K562 (cell line): ENCODE results near the gene PCDHB13. TPM values are rescaled to one million over a fixed set of nuclear protein-coding genes. Genes with fewer than 3 reads are reported as not detected.
A peak's percentile ranks its signal among the peaks of the same experiment; 100 is the strongest.
"Not testable (repeated sequence)": the region's sequence is repeated elsewhere in the genome, so short reads cannot be mapped to it uniquely, and the experiment has no call there.

Experiments used
- ATAC-seq: fragments of 200-7000 bp; cut with Tn5 transposase; 3 replicates; pipeline ENCODE4 v1.9.1; 2020; ENCODE audit warnings: moderate library complexity
- BruUV-seq: library from RNA; stranded (reverse); fragments of 400-500 nt; replicated peaks from 2 replicates; lab custom pipeline; 2021; lab: Mats Ljungman, UMichigan
- CTCF ChIA-PET: fragments of 300-600 bp; formaldehyde crosslinking; extraction: SDS; loops from one replicate; lab custom pipeline; 2021; ENCODE audit warnings: low intra/inter-chr PET ratio; lab: Yijun Ruan, JAX
- POLR2A ChIA-PET: fragments of 300-600, 350-650 bp; sonication (Branson Sonifier 250); formaldehyde crosslinking; extraction: SDS; loops from one replicate; lab custom pipeline; 2021; ENCODE audit warnings: antibody characterized with exemption, inconsistent platforms; lab: Yijun Ruan, JAX
- DNase-seq, 4 experiments: peaks; one replicate each; pipeline versions ENCODE4 v3.0.0 to v3.0.0-alpha.2; 2011 to 2018; ENCODE audit warnings: low spot score in 3 of 4, mixed read lengths in 3 of 4; ENCODE audit errors: extremely low read depth in 1 of 4
- FAIRE-seq: peaks from 2 replicates; lab custom pipeline; 2011; peaks lifted over from hg19 to GRCh38; lab: Jason Lieb, UNC
- H2AFZ ChIP-seq: 2 replicates; pipeline ENCODE4 v1.6.0; 2011; ENCODE audit warnings: low read depth, low read length, control low read depth, inconsistent platforms
- H3K27ac ChIP-seq: fragments of 200-600 bp; 3 replicates; pipeline ENCODE4 v1.8.0; 2011; ENCODE audit warnings: low read depth, mild to moderate bottlenecking, control low read depth, inconsistent platforms, low read length, moderate library complexity, mixed read lengths; ENCODE audit errors: extremely low read depth
- H3K27me3 ChIP-seq, 2 experiments: fragments of 300-600 bp in 1 of 2; 2 replicates in 1 of 2; 3 replicates in 1 of 2; pipeline versions ENCODE4 v1.6.0 to v1.8.0; 2011; ENCODE audit warnings: inconsistent platforms in 2 of 2, low read length in 2 of 2, mild to moderate bottlenecking in 1 of 2, mixed read lengths in 1 of 2, moderate library complexity in 1 of 2; ENCODE audit not compliant: control insufficient read depth in 2 of 2, insufficient read depth in 2 of 2
- H3K36me3 ChIP-seq: fragments of 300-600 bp; 3 replicates; pipeline ENCODE4 v1.8.0; 2011; ENCODE audit warnings: mild to moderate bottlenecking, low read length, inconsistent platforms; ENCODE audit not compliant: control insufficient read depth, insufficient read depth
- H3K4me1 ChIP-seq, 2 experiments: fragments of 200-600 bp in 1 of 2; replicated peaks in 1 of 2; 2 replicates in 1 of 2; 3 replicates in 1 of 2; pipeline versions ENCODE4 v1.5.1 to v1.8.0; 2011; ENCODE audit warnings: inconsistent platforms in 2 of 2, low read length in 2 of 2, mild to moderate bottlenecking in 1 of 2, mixed read lengths in 1 of 2, moderate library complexity in 1 of 2; ENCODE audit not compliant: control insufficient read depth in 2 of 2, insufficient read depth in 2 of 2
- H3K4me2 ChIP-seq: 2 replicates; pipeline ENCODE4 v1.6.1; 2011; ENCODE audit warnings: low read length, control low read depth, inconsistent platforms, mixed read lengths; ENCODE audit not compliant: insufficient read depth
- H3K4me3 ChIP-seq: fragments of 200-600 bp; sonication (generic), shearing (Covaris generic); 2 replicates; pipeline ENCODE4 v1.5.1; 2016; ENCODE audit warnings: control low read depth, inconsistent platforms
- H3K79me2 ChIP-seq: fragments of 200-600 bp; 3 replicates; pipeline ENCODE4 v1.8.0; 2011; ENCODE audit warnings: low read length, inconsistent platforms; ENCODE audit not compliant: control insufficient read depth, insufficient read depth
- H3K9ac ChIP-seq, 2 experiments: 2 replicates each; pipeline versions ENCODE4 v1.6.0 to v1.6.1; 2011; ENCODE audit warnings: low read depth in 2 of 2, low read length in 2 of 2, control low read depth in 1 of 2, inconsistent platforms in 1 of 2, mild to moderate bottlenecking in 1 of 2, mixed read lengths in 1 of 2; ENCODE audit not compliant: insufficient read depth in 1 of 2
- H3K9me1 ChIP-seq: one replicate; pipeline ENCODE4 v1.6.0; 2011; ENCODE audit warnings: inconsistent platforms, mild to moderate bottlenecking, low read length, moderate library complexity; ENCODE audit not compliant: control insufficient read depth, insufficient read depth
- H3K9me3 ChIP-seq: replicated peaks from 2 replicates; pipeline ENCODE4 v1.5.1; 2011; ENCODE audit warnings: low read depth, low read length, inconsistent platforms; ENCODE audit not compliant: control insufficient read depth, insufficient read depth
- H4K20me1 ChIP-seq: replicated peaks from 2 replicates; pipeline ENCODE4 v1.6.1; 2011; ENCODE audit warnings: low read length, inconsistent platforms, mixed read lengths; ENCODE audit not compliant: control insufficient read depth, insufficient read depth
- STAT6 ChIP-seq: sonication (generic); formaldehyde crosslinking; IDR thresholded peaks from 2 replicates; pipeline ENCODE4 v1.8.1; 2023; ENCODE audit warnings: mild to moderate bottlenecking, missing genetic modification reagents
- WGBS: fragments of 100-300 bp; shearing (Covaris generic); methylation state at CpG from one replicate; pipeline ENCODE4 v1.1.6; 2016; ENCODE audit warnings: low coverage, mixed read lengths; ENCODE audit not compliant: insufficient coverage; ENCODE audit errors: missing lambda C conversion rate; 5-methylcytosine and 5-hydroxymethylcytosine counted together
- in situ Hi-C: fragments of 300-500 bp; cut with MboI; formaldehyde crosslinking; loops from 4 replicates; pipeline ENCODE4 v1.15.0; 2018; ENCODE audit warnings: inconsistent platforms, mixed read lengths
- intact Hi-C: fragments of 100-400 bp; cut with micrococcal nuclease; formaldehyde crosslinking; loops from 2 replicates; pipeline ENCODE4 v1.14.2; 2022
- polyA plus RNA-seq, 8 experiments: library from polyadenylated mRNA; depleted of rRNA in 4 of 8; stranded (reverse) in 5 of 8; unstranded in 3 of 8; fragments of >200 nt; fragmentation: Nextera tagmentation in 2 of 8; fragmentation: Illumina TruSeq in 1 of 8; extraction: Ambion mirVana in 2 of 8; extraction: Trizol in 1 of 8; gene quantifications; 2 replicates each; pipeline versions ENCODE4 v1.2.1 to v1.2.3, GENCODE V29; 2011 to 2014; ENCODE audit warnings: inconsistent platforms in 1 of 8, missing spikeins in 1 of 8
- total RNA-seq, 7 experiments: library from RNA; depleted of rRNA in 6 of 7; stranded (reverse); fragments of >200 nt in 6 of 7; fragmentation: Illumina TruSeq in 2 of 7; extraction: Trizol in 2 of 7; gene quantifications; 2 replicates each; pipeline versions ENCODE4 v1.2.1 to v1.2.3, GENCODE V29; 2011 to 2021; ENCODE audit warnings: low replicate concordance in 1 of 7
- TF ChIP-seq, protein P1 (sequence below), 3 experiments: IDR thresholded peaks in 2 of 3; conservative IDR thresholded peaks in 1 of 3; 2 replicates each; pipeline ENCODE4 v1.5.1; 2011 to 2012; ENCODE audit warnings: low read length in 3 of 3, mild to moderate bottlenecking in 3 of 3, control low read depth in 2 of 3, improper control_type of control experiment in 1 of 3, inconsistent platforms in 1 of 3, low read depth in 1 of 3, mixed read lengths in 1 of 3, moderate library complexity in 1 of 3; ENCODE audit not compliant: insufficient read depth in 2 of 3

Gene PCDHB13
- total and polyA plus RNA-seq, 9 of the 15 experiments (the other 6 are each of a cell fraction or from before 2014, with no cell fraction given): 0.01 TPM; not detected in 8

- Histone ChIP-seq H3K27ac (no peak within 1 kb of the TSS), H3K36me3 (no peaks in the 10 kb centered on the region), H3K9ac (no peak within 1 kb of the TSS), H3K9me3 (no peaks in the 10 kb centered on the region), H3K79me2 (no peaks in the 10 kb centered on the region), H3K9me1 (no peaks in the 10 kb centered on the region), H3K4me3 (no peak within 1 kb of the TSS), H2AFZ (no peak within 1 kb of the TSS), H3K4me1 (no peaks in the 10 kb centered on the region), H3K27me3 (no peaks in the 10 kb centered on the region), H4K20me1 (no peaks in the 10 kb centered on the region), H3K4me2 (no peak within 1 kb of the TSS)
- ATAC-seq (no peak), DNase-seq (peak in 1 of 4 experiments; percentile 4), FAIRE-seq (no peak)
- BruUV-seq: no TSS peak
- in situ Hi-C loops (loop anchor here (25.0 kb wide), 1 partner anchor 938 kb away; no protein-coding TSS in a partner anchor), intact Hi-C loops (no loop called here)
- no peak for TF ChIP-seq STAT6
- TF ChIP-seq, protein P1, sequence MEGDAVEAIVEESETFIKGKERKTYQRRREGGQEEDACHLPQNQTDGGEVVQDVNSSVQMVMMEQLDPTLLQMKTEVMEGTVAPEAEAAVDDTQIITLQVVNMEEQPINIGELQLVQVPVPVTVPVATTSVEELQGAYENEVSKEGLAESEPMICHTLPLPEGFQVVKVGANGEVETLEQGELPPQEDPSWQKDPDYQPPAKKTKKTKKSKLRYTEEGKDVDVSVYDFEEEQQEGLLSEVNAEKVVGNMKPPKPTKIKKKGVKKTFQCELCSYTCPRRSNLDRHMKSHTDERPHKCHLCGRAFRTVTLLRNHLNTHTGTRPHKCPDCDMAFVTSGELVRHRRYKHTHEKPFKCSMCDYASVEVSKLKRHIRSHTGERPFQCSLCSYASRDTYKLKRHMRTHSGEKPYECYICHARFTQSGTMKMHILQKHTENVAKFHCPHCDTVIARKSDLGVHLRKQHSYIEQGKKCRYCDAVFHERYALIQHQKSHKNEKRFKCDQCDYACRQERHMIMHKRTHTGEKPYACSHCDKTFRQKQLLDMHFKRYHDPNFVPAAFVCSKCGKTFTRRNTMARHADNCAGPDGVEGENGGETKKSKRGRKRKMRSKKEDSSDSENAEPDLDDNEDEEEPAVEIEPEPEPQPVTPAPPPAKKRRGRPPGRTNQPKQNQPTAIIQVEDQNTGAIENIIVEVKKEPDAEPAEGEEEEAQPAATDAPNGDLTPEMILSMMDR (IDR thresholded peaks at IDR 0.05 in 2 of 3, conservative IDR thresholded peaks at IDR 0.05 in 1 of 3; ENCODE audit: insufficient read depth in 2 of 3, low read depth in 1 of 3, low read length in 3 of 3): peak; percentile 22 to 42 (median 26); a peak in 3 of 6 replicates
- CTCF ChIA-PET: interaction anchor here (0.6 to 1.1 kb wide), 2 partner anchors 365 to 679 kb away, joined by 3 read pairs; partner anchors contain the start of gene PCDH1
- POLR2A ChIA-PET: no interaction called here
- WGBS: 1% methylated on average over 21 of the region's 21 CpGs
Measured at GRCh38 chr5:141199359-141200235, 14.1 kb upstream of the PCDHB13 start, which contains the start of gene PCDHB11. PCDHB11 (plus strand) TSS chr5:141199627; CDS start chr5:141199775, 148 bp downstream.

- POLR2A ChIA-PET, BruUV-seq, FAIRE-seq, H3K4me2 ChIP-seq, H2AFZ ChIP-seq, H3K9ac ChIP-seq, H3K36me3 ChIP-seq, DNase-seq, H3K4me1 ChIP-seq, H3K27ac ChIP-seq, intact Hi-C loops, H3K27me3 ChIP-seq, H4K20me1 ChIP-seq, ATAC-seq, H3K9me1 ChIP-seq, CTCF ChIA-PET, H3K79me2 ChIP-seq, H3K9me3 ChIP-seq, H3K4me3 ChIP-seq: not testable (repeated sequence)
- WGBS: 7% methylated on average over 13 of the region's 38 CpGs
- in situ Hi-C loops: loop anchor here (25.0 kb wide), 1 partner anchor 936 kb away; no protein-coding TSS in a partner anchor
Measured at GRCh38 chr5:141201126-141201525, 12.6 kb upstream of the PCDHB13 start.
